Endothelial cell of umbilical vein (primary cell): ENCODE results near the gene WDFY2. TPM values are rescaled to one million over a fixed set of nuclear protein-coding genes. Genes with fewer than 3 reads are reported as not detected.
A peak's percentile ranks its signal among the peaks of the same experiment; 100 is the strongest.

Source experiments
- BruUV-seq: library from RNA; stranded (reverse); fragments of 400-500 nt; replicated peaks from 2 replicates; lab custom pipeline; 2021; lab: Mats Ljungman, UMichigan
- CTCF ChIA-PET: fragments of 300-600, 350-600 bp; sonication (Branson Sonifier 250); formaldehyde crosslinking; loops from one replicate; lab custom pipeline; 2021; ENCODE audit warnings: antibody characterized with exemption, inconsistent platforms; lab: Charles Lee
- POLR2A ChIA-PET: fragments of 300-600, 350-600 bp; sonication (Branson Sonifier 250); formaldehyde crosslinking; loops from one replicate; lab custom pipeline; 2021; ENCODE audit warnings: antibody characterized with exemption, inconsistent platforms; lab: Charles Lee
- DNase-seq: peaks from one replicate; pipeline ENCODE4 v3.0.0-alpha.2; 2011; ENCODE audit warnings: low read depth, low spot score
- FAIRE-seq: peaks from 2 replicates; lab custom pipeline; 2011; peaks lifted over from hg19 to GRCh38; lab: Jason Lieb, UNC
- H2AFZ ChIP-seq: 2 replicates; pipeline ENCODE4 v1.6.0; 2012; ENCODE audit warnings: low read depth, low read length, control low read depth, inconsistent platforms
- H3K27ac ChIP-seq: 2 replicates; pipeline ENCODE4 v1.5.1; 2011; ENCODE audit warnings: low read depth, mild to moderate bottlenecking, control low read depth, low read length, moderate library complexity; ENCODE audit not compliant: insufficient read depth
- H3K27me3 ChIP-seq, 2 experiments: 2 replicates each; pipeline versions ENCODE4 v1.6.0 to v1.6.1; 2011; ENCODE audit warnings: low read length in 2 of 2, mixed read lengths in 1 of 2; ENCODE audit not compliant: control insufficient read depth in 2 of 2, insufficient read depth in 2 of 2
- H3K36me3 ChIP-seq, 2 experiments: 2 replicates in 1 of 2; 3 replicates in 1 of 2; pipeline ENCODE4 v1.5.1; 2011; ENCODE audit warnings: low read length in 2 of 2, mild to moderate bottlenecking in 1 of 2, moderate library complexity in 1 of 2; ENCODE audit not compliant: control insufficient read depth in 2 of 2, insufficient read depth in 2 of 2; ENCODE audit errors: extremely low read depth in 1 of 2
- H3K4me1 ChIP-seq: 3 replicates; pipeline ENCODE4 v1.5.1; 2011; ENCODE audit warnings: mild to moderate bottlenecking, low read length; ENCODE audit not compliant: control insufficient read depth, insufficient read depth; ENCODE audit errors: extremely low read depth
- H3K4me2 ChIP-seq: 2 replicates; pipeline ENCODE4 v1.6.1; 2011; ENCODE audit warnings: low read length, control low read depth, mixed read lengths; ENCODE audit not compliant: insufficient read depth
- H3K4me3 ChIP-seq, 3 experiments: fragments of 200-600 bp in 1 of 3; sonication (generic), shearing (Covaris generic) in 1 of 3; replicated peaks in 1 of 3; 2 replicates each; pipeline ENCODE4 v1.5.1; 2011 to 2016; ENCODE audit warnings: control low read depth in 3 of 3, low read length in 3 of 3, mild to moderate bottlenecking in 2 of 3, inconsistent platforms in 1 of 3, low read depth in 1 of 3, moderate library complexity in 1 of 3; ENCODE audit not compliant: insufficient read depth in 1 of 3
- H3K79me2 ChIP-seq: 2 replicates; pipeline ENCODE4 v1.6.0; 2012; ENCODE audit warnings: low read length, inconsistent platforms; ENCODE audit not compliant: control insufficient read depth, insufficient read depth
- H3K9ac ChIP-seq: replicated peaks from 2 replicates; pipeline ENCODE3; 2011; ENCODE audit warnings: low read length, control low read depth; ENCODE audit not compliant: insufficient read depth; ENCODE audit errors: extremely low read depth
- H3K9me1 ChIP-seq: replicated peaks from 3 replicates; pipeline ENCODE4 v1.6.0; 2011; ENCODE audit warnings: mild to moderate bottlenecking, low read length; ENCODE audit not compliant: control insufficient read depth, insufficient read depth; ENCODE audit errors: extremely low read depth
- H3K9me3 ChIP-seq: replicated peaks from 2 replicates; pipeline ENCODE4 v1.5.1; 2012; ENCODE audit warnings: low read length, inconsistent platforms; ENCODE audit not compliant: control insufficient read depth, insufficient read depth
- H4K20me1 ChIP-seq: replicated peaks from 2 replicates; pipeline ENCODE3; 2011; ENCODE audit warnings: mild to moderate bottlenecking, low read length; ENCODE audit not compliant: control insufficient read depth, insufficient read depth; ENCODE audit errors: extremely low read depth
- CTCF ChIP-seq, 2 donors: IDR thresholded peaks; 1 replicate in 1 of 2; 2 replicates in 1 of 2; pipeline ENCODE4 v1.5.1; 2011; ENCODE audit warnings: low read length in 2 of 2, mild to moderate bottlenecking in 2 of 2, moderate library complexity in 2 of 2, control low read depth in 1 of 2, inconsistent platforms in 1 of 2, low read depth in 1 of 2; ENCODE audit not compliant: insufficient read depth in 1 of 2; ENCODE audit errors: extremely low read depth in 1 of 2
- EZH2 ChIP-seq: IDR thresholded peaks from 2 replicates; pipeline ENCODE4 v1.6.1; 2012; ENCODE audit warnings: borderline replicate concordance, low read depth, mild to moderate bottlenecking, moderate library complexity, low read length, inconsistent platforms; ENCODE audit not compliant: severe bottlenecking
- FOS ChIP-seq: IDR thresholded peaks from 2 replicates; pipeline ENCODE4 v1.6.1; 2011; ENCODE audit warnings: mild to moderate bottlenecking, low read length, moderate library complexity, borderline replicate concordance; ENCODE audit not compliant: insufficient read depth
- GATA2 ChIP-seq: IDR thresholded peaks from 2 replicates; pipeline ENCODE4 v1.7.0; 2011; ENCODE audit warnings: low read depth, mild to moderate bottlenecking, moderate library complexity, mixed read lengths, low read length; ENCODE audit not compliant: insufficient read length, insufficient read depth
- JUN ChIP-seq: IDR thresholded peaks from 2 replicates; pipeline ENCODE4 v1.6.1; 2011; ENCODE audit warnings: borderline replicate concordance, low read depth; ENCODE audit not compliant: insufficient read length, insufficient read depth
- MAX ChIP-seq: IDR thresholded peaks from 2 replicates; pipeline ENCODE4 v1.6.1; 2011; ENCODE audit not compliant: insufficient read depth, insufficient read length
- MYC ChIP-seq: IDR thresholded peaks from one replicate; pipeline ENCODE4 v1.6.1; 2011; ENCODE audit warnings: mild to moderate bottlenecking, low read depth, low read length
- POLR2A ChIP-seq: IDR thresholded peaks from 2 replicates; pipeline ENCODE4 v1.6.1; 2012; ENCODE audit warnings: low read depth, mild to moderate bottlenecking, control low read depth, low read length
- POLR2AphosphoS5 ChIP-seq: IDR thresholded peaks from 2 replicates; pipeline ENCODE4 v1.6.1; 2012; ENCODE audit warnings: low read depth, mild to moderate bottlenecking, control low read depth, low read length, moderate library complexity; ENCODE audit not compliant: insufficient read depth
- dilution Hi-C: fragments of 300-500 bp; cut with MboI; formaldehyde crosslinking; loops from one replicate; pipeline ENCODE4 v1.15.0; 2019; ENCODE audit warnings: low sequenced_read_pairs; ENCODE audit not compliant: extremely low pct_ligation_motif_present
- intact Hi-C: fragments of 100-400 bp; cut with micrococcal nuclease; formaldehyde crosslinking; loops from one replicate; pipeline ENCODE4 v1.10.0; 2022
- polyA plus RNA-seq, 4 experiments: library from polyadenylated mRNA; depleted of rRNA in 3 of 4; stranded (reverse) in 3 of 4; unstranded in 1 of 4; fragments of >200 nt; gene quantifications; 2 replicates each; pipeline versions ENCODE4 v1.2.1 to v1.2.3, GENCODE V29; 2011 to 2012; ENCODE audit warnings: missing spikeins in 1 of 4
- total RNA-seq: library from RNA; stranded (reverse); gene quantifications from 2 replicates; pipeline ENCODE4 v1.2.3, GENCODE V29; 2021

WDFY2 gene
- total and polyA plus RNA-seq, 2 donors (not counting 3 experiments of a cell fraction or from before 2014, with no cell fraction given) = 2.1 to 5.5 TPM

DNA sequence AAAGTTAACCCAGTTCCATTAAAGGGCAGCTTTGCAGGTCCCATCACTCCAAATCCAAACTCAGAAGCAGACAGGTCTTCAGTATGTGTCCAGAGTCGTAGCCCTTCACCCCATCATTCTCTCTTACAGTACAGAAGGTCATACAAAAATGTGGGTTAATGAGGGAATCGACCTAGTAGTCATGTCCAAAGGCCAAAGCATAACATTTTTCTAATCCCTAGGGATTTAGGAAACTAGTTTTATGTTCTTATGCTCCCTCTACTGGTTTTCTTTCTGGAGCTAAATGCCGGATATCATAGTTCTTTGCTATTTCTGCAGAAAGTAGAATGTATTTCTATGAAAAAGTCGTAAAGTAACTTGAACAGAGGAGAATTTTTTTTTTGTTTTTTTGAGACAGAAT lies 147.5 kb downstream of the WDFY2 start:
- no peak overlapping the region for H3K4me3 ChIP-seq
- POLR2A ChIA-PET = interaction anchor here (0.7 kb wide), 1 partner anchor 279 kb away, joined by 3 read pairs; the partner anchor contains the start of gene INTS6
- intact Hi-C loops (no loop called here), dilution Hi-C loops (no loop called here)
- H3K9ac ChIP-seq = no peak overlapping the region
- no peaks in the 10 kb centered on the region for H3K79me2 ChIP-seq
- H3K9me1 ChIP-seq = no peaks in the 10 kb centered on the region
- no peaks in the 10 kb centered on the region for H3K9me3 ChIP-seq
- FAIRE-seq (peak; percentile 47), DNase-seq (no peak)
- H3K4me1 ChIP-seq = peaks cover 14% of the 10 kb centered on the region
- no peaks in the 10 kb centered on the region for H4K20me1 ChIP-seq
- H3K4me2 ChIP-seq = no peak overlapping the region
- CTCF ChIA-PET = interaction anchor here (0.7 to 3.1 kb wide), 12 partner anchors 10 to 606 kb away, joined by 3 to 11 read pairs (median 4); no protein-coding TSS in a partner anchor
- no TSS peak for BruUV-seq
- no peaks in the 10 kb centered on the region for H3K27me3 ChIP-seq
- H3K36me3 ChIP-seq = no peaks in the 10 kb centered on the region
- H3K27ac ChIP-seq = no peak overlapping the region
- H2AFZ ChIP-seq = no peak overlapping the region
- TF ChIP-seq MYC = no peak
- TF ChIP-seq JUN = no peak
- TF ChIP-seq MAX = no peak
- TF ChIP-seq POLR2AphosphoS5 = no peak
- no peak for TF ChIP-seq GATA2
- TF ChIP-seq FOS = no peak
- no peak for TF ChIP-seq POLR2A
- no peak for TF ChIP-seq CTCF (IDR thresholded peaks at IDR 0.05; ENCODE audit: extremely low read depth in 1 of 2, insufficient read depth in 1 of 2, low read depth in 1 of 2, low read length in 2 of 2)
- no peak for TF ChIP-seq EZH2
